Transverse colon (tissue), 4 donors: Measurements from ENCODE around the gene PCDHB15. TPM values are rescaled to one million over a fixed set of nuclear protein-coding genes. Genes with fewer than 3 reads are reported as not detected.

ENCODE experiments used
- DNase-seq: peaks from one replicate; pipeline ENCODE4 v3.0.0-alpha.2; 2019
- H3K27ac ChIP-seq, 4 donors: fragments of 200-600 bp; sonication (generic); 2 replicates each; pipeline ENCODE4 v1.5.1; 2016 to 2018; ENCODE audit warnings: inconsistent platforms in 4 of 4
- H3K27me3 ChIP-seq: fragments of 200-600 bp; sonication (generic); 2 replicates; pipeline ENCODE4 v1.5.1; 2017; ENCODE audit warnings: inconsistent platforms
- H3K36me3 ChIP-seq, 4 donors: fragments of 200-600 bp; sonication (generic); 2 replicates each; pipeline ENCODE4 v1.5.1; 2017 to 2019; ENCODE audit warnings: inconsistent platforms in 4 of 4
- H3K4me1 ChIP-seq, 4 donors: fragments of 200-600 bp; sonication (generic); 2 replicates each; pipeline ENCODE4 v1.5.1; 2017 to 2020; ENCODE audit warnings: inconsistent platforms in 4 of 4
- H3K4me3 ChIP-seq, 4 donors: fragments of 200-600 bp; sonication (generic); 1 replicate in 1 of 4; 2 replicates in 3 of 4; pipeline versions ENCODE4 v1.5.1 to v1.6.1; 2017 to 2019; ENCODE audit warnings: inconsistent platforms in 4 of 4
- H3K9me3 ChIP-seq, 2 donors: fragments of 200-600 bp; sonication (generic); 2 replicates each; pipeline ENCODE4 v1.5.1; 2017 to 2019; ENCODE audit warnings: inconsistent platforms in 2 of 2
- EP300 ChIP-seq: sonication (generic); formaldehyde crosslinking; IDR thresholded peaks from one replicate; pipeline ENCODE4 v1.6.1; 2017; ENCODE audit warnings: antibody characterized with exemption, low read depth
- POLR2A ChIP-seq: fragments of 450-650 bp; IDR thresholded peaks from one replicate; pipeline ENCODE4 v1.6.1; 2016; ENCODE audit warnings: antibody characterized with exemption, mild to moderate bottlenecking, moderate library complexity
- POLR2AphosphoS5 ChIP-seq, 3 donors: sonication (generic); formaldehyde crosslinking; IDR thresholded peaks; one replicate each; pipeline ENCODE4 v1.6.1; 2016; ENCODE audit warnings: antibody characterized with exemption in 3 of 3
- WGBS, 2 donors: methylation state at CpG; one replicate each; pipeline ENCODE4 v1.1.5; 2018; ENCODE audit warnings: low coverage in 1 of 2; 5-methylcytosine and 5-hydroxymethylcytosine counted together
- in situ Hi-C, 4 donors: fragments of 200-750 bp; cut with MboI; loops; one replicate each; pipeline versions ENCODE4 v1.15.0 to v1.15.1; 2017; ENCODE audit warnings: low sequenced_read_pairs in 3 of 4, low pct_ligation_motif_present in 1 of 4, low pct_unique_long_range_greater_than_20kb in 1 of 4
- intact Hi-C: fragments of 100-400 bp; cut with DNase I; formaldehyde crosslinking; loops from one replicate; pipeline ENCODE4 v1.15.1; 2023; ENCODE audit warnings: low total_unique reads
- total RNA-seq, 4 donors: library from RNA; depleted of rRNA; stranded (reverse); fragments of >200 nt; gene quantifications; one replicate each; pipeline ENCODE4 v1.1.0, GENCODE V29; 2016
- TF ChIP-seq, protein P1 (sequence below), 5 experiments: fragments of 200-600 bp in 3 of 5; fragments of 450-650 bp in 2 of 5; sonication (generic) in 3 of 5; IDR thresholded peaks; 1 replicate in 2 of 5; 2 replicates in 3 of 5; pipeline ENCODE4 v1.5.1; 2016 to 2017; ENCODE audit warnings: antibody characterized with exemption in 5 of 5, inconsistent platforms in 3 of 5, mild to moderate bottlenecking in 2 of 5, moderate library complexity in 1 of 5

The PCDHB15 gene
- total RNA-seq, 4 donors from 2014 or later, result 0.75 to 5.6 (median 1.1) TPM

DNA sequence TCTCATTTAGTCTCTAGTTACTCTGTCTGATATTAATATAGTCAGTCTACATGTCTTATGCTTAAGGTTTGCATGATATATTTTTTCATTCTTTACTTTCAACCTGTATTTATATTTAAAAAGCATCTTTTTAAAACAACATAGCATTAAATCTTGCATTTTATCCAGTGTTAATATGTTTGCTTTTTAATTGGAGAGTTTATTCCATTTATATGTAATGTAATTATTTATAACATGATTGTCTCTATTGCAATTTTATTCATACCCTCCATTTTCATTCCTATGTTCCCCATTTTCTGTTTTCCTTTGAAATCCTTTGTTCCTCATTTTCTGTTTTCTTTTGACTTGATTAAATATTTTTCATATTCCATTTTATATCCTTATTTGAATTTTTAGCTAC lies 13.3 kb downstream of the PCDHB15 start:
- peaks cover 0 to 5% (median under 1%) of the 10 kb centered on the region in 4 donors for H3K36me3 ChIP-seq
- no peak overlapping the region for H3K4me3 ChIP-seq
- intact Hi-C loops, result no loop called here
- in situ Hi-C loops, result no loop called here
- no peak overlapping the region for H3K27ac ChIP-seq
- H3K4me1 ChIP-seq, result no peaks in the 10 kb centered on the region
- peaks cover 99 to 100% of the 10 kb centered on the region in 2 donors for H3K9me3 ChIP-seq
- DNase-seq, result no peak
- no peaks in the 10 kb centered on the region for H3K27me3 ChIP-seq
- TF ChIP-seq EP300, result no peak
- no peak for TF ChIP-seq POLR2A
- TF ChIP-seq, protein P1, sequence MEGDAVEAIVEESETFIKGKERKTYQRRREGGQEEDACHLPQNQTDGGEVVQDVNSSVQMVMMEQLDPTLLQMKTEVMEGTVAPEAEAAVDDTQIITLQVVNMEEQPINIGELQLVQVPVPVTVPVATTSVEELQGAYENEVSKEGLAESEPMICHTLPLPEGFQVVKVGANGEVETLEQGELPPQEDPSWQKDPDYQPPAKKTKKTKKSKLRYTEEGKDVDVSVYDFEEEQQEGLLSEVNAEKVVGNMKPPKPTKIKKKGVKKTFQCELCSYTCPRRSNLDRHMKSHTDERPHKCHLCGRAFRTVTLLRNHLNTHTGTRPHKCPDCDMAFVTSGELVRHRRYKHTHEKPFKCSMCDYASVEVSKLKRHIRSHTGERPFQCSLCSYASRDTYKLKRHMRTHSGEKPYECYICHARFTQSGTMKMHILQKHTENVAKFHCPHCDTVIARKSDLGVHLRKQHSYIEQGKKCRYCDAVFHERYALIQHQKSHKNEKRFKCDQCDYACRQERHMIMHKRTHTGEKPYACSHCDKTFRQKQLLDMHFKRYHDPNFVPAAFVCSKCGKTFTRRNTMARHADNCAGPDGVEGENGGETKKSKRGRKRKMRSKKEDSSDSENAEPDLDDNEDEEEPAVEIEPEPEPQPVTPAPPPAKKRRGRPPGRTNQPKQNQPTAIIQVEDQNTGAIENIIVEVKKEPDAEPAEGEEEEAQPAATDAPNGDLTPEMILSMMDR (IDR thresholded peaks at IDR 0.05), result no peak

DNA sequence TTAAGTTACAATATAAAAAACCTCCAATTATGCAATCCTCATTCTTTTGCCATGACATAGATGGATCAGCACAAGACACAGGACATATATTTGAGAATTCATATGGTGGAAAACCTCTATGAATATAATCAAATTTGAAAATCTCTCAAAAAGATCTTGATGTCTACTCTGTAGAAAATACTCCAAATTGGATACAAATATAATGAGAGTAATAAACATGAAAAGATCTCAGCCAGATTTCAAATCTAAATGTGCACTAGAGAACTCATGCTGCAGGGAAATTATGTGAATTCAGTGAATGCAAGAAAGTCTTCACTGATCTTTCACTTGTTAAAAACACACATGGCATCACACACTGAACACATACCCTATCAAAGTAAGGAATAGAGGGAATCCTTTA lies 13.8 kb downstream of the PCDHB15 start:
- Histone ChIP-seq H3K4me1 (no peaks in the 10 kb centered on the region), H3K36me3 (peaks cover 0 to 5% (median 2%) of the 10 kb centered on the region in 4 donors), H3K27ac (no peak overlapping the region), H3K27me3 (no peaks in the 10 kb centered on the region), H3K9me3 (peaks cover 99 to 100% of the 10 kb centered on the region in 2 donors), H3K4me3 (no peak overlapping the region)
- DNase-seq, result no peak
- in situ Hi-C loops (no loop called here), intact Hi-C loops (no loop called here)
- TF ChIP-seq POLR2A (no peak), EP300 (no peak), POLR2AphosphoS5 (IDR thresholded peaks at IDR 0.05) (no peak)
- TF ChIP-seq, protein P1 (IDR thresholded peaks at IDR 0.05), result no peak

DNA sequence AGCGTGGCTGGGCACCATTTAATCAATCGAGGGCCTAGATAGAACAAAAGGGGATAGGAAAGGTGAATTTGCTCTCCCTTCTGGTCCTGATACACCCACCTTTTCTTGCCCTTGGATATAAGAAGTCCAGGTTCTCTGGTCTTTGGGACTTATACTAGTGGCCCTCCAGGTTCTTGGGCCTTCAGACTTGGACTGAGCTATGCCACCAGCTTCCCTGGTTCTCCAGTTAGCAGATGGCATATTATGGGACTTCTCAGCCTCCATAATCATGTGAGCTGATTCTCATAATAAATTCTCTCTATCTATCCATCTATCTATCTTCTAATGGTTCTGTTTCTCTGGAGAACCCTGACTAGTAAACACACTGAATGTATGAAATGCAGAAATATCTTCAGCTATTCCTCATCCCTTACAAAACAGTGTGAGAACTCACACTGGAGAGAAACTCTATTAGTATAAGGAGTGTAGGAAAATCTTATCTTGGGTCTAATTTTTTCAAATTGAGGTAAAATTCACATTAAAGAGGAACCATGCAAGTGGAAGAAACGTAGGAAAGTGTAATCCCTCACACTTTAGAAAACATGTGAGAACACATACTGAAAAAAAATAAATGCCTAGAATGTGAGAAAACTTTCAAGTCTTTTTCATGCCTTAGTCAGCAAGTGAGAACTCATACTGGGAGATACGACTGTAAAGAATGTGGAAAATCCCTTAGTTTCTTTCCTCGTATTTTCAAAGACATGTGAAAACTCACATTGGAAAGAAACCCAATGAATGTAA lies 15.5 kb downstream of the PCDHB15 start:
- intact Hi-C loops (no loop called here), in situ Hi-C loops (no loop called here)
- H3K27me3 ChIP-seq, result no peaks in the 10 kb centered on the region
- DNase-seq, result no peak
- H3K4me3 ChIP-seq, result no peak overlapping the region
- 60 to 66% methylated on average over 3 to 5 of the region's 5 CpGs for WGBS, 2 donors
- TF ChIP-seq POLR2AphosphoS5 (IDR thresholded peaks at IDR 0.05) (no peak), EP300 (no peak), POLR2A (no peak)
- TF ChIP-seq, protein P1 (IDR thresholded peaks at IDR 0.05), result no peak
- no peak overlapping the region for H3K27ac ChIP-seq
- H3K36me3 ChIP-seq, result peaks cover 0 to 5% (median 2%) of the 10 kb centered on the region in 4 donors
- no peaks in the 10 kb centered on the region for H3K4me1 ChIP-seq
- peaks cover 100% of the 10 kb centered on the region in 2 donors for H3K9me3 ChIP-seq

DNA sequence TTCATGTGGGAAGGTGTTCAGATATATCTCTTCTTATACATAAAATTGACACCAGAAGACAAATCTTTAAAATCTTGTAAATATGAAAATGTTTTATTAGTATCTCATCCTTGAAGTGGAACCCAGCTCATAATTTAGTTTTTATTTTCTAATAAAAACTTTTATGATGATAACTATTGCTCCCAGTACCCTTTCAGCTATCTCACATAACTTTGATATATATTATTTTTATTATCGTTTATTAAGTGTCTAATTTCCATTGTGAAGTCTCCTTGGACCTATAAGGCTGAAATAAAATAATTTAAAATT lies 16.0 kb downstream of the PCDHB15 start:
- H3K9me3 ChIP-seq, result peaks cover 100% of the 10 kb centered on the region in 2 donors
- no peak overlapping the region for H3K27ac ChIP-seq
- intact Hi-C loops, result no loop called here
- H3K27me3 ChIP-seq, result no peaks in the 10 kb centered on the region
- TF ChIP-seq POLR2A, result no peak
- TF ChIP-seq, protein P1 (IDR thresholded peaks at IDR 0.05), result no peak
- TF ChIP-seq POLR2AphosphoS5 (IDR thresholded peaks at IDR 0.05), result no peak
- WGBS, 2 donors, result 71 to 72% methylated on average over 1 of the region's 1 CpG
- no peak overlapping the region for H3K4me3 ChIP-seq
- peaks cover 0 to 5% (median 2%) of the 10 kb centered on the region in 4 donors for H3K36me3 ChIP-seq
- no peaks in the 10 kb centered on the region for H3K4me1 ChIP-seq
- in situ Hi-C loops, result no loop called here
- DNase-seq, result no peak
